Liver (tissue), 3 donors: Measurements from ENCODE around the gene ZNF626.
"Not testable (repeated sequence)": the region's sequence is repeated elsewhere in the genome, so short reads cannot be mapped to it uniquely, and the experiment has no call there.

Experiments used
- CTCF ChIP-seq: fragments of 150-350 bp; IDR thresholded peaks from 2 replicates; pipeline ENCODE4 v1.5.1; 2017; ENCODE audit warnings: improper control_type of control experiment, low read depth, low read length; ENCODE audit not compliant: missing input control
- MAX ChIP-seq: IDR thresholded peaks from 2 replicates; pipeline ENCODE4 v1.6.1; 2016; ENCODE audit warnings: antibody characterized with exemption
- NR2F2 ChIP-seq: IDR thresholded peaks from 2 replicates; pipeline ENCODE4 v1.6.1; 2016; ENCODE audit warnings: antibody characterized with exemption
- RAD21 ChIP-seq, 2 donors: IDR thresholded peaks; 2 replicates each; pipeline ENCODE4 v1.6.1; 2016; ENCODE audit warnings: antibody characterized with exemption in 2 of 2, mild to moderate bottlenecking in 2 of 2
- REST ChIP-seq: IDR thresholded peaks from 2 replicates; pipeline ENCODE4 v1.6.1; 2016; ENCODE audit warnings: antibody characterized with exemption, mild to moderate bottlenecking
- TAF1 ChIP-seq: conservative IDR thresholded peaks from 2 replicates; pipeline ENCODE4 v1.6.1; 2016; ENCODE audit warnings: antibody characterized with exemption, mild to moderate bottlenecking
- YY1 ChIP-seq: IDR thresholded peaks from 2 replicates; pipeline ENCODE4 v1.6.1; 2016; ENCODE audit warnings: antibody characterized with exemption, mild to moderate bottlenecking
- ZBTB33 ChIP-seq: IDR thresholded peaks from 2 replicates; pipeline ENCODE4 v1.6.1; 2016; ENCODE audit warnings: antibody characterized with exemption
- donor health status: healthy.
- donor health status: healthy.

- TF ChIP-seq CTCF; REST; TAF1; YY1; MAX; ZBTB33; NR2F2; RAD21 (IDR thresholded peaks at IDR 0.05): not testable (repeated sequence)
Measured at GRCh38 chr19:20664475-20664874, 3.1 kb upstream of the ZNF626 start.
